OCI-LY1 (cell line): ENCODE data around the gene CYP2W1.

Source experiments
- CTCF ChIP-seq: fragments of 200-600 bp; sonication (generic), shearing (Covaris generic); IDR thresholded peaks from 2 replicates; pipeline ENCODE4 v1.5.1; 2017; ENCODE audit warnings: mild to moderate bottlenecking, antibody characterized with exemption, low read length, moderate library complexity, mixed read lengths
- EZH2 ChIP-seq: fragments of 200-600 bp; sonication (generic), shearing (Covaris generic); IDR thresholded peaks from 2 replicates; pipeline ENCODE4 v1.8.0; 2017; ENCODE audit warnings: borderline replicate concordance, mixed run types, mild to moderate bottlenecking, antibody characterized with exemption, low read length, moderate library complexity, mixed read lengths

- TF ChIP-seq CTCF, result no peak
- no peak for TF ChIP-seq EZH2
Observed at GRCh38 chr7:978416-979091, 4.4 kb upstream of the CYP2W1 start.
